OCI-LY3 (cell line): ENCODE results near the gene OR4E1.
"Not testable (repeated sequence)": the region's sequence is repeated elsewhere in the genome, so short reads cannot be mapped to it uniquely, and the experiment has no call there.

Source experiments
- H2AFZ ChIP-seq: fragments of 200-600, 300-600 bp; shearing (Covaris generic); 2 replicates; pipeline ENCODE4 v1.6.0; 2014; ENCODE audit warnings: antibody characterized with exemption, low read depth, low read length
- H3K27ac ChIP-seq: fragments of 200-600, 300-600 bp; sonication (generic); 2 replicates; pipeline ENCODE4 v1.5.1; 2014; ENCODE audit warnings: mild to moderate bottlenecking, low read length, moderate library complexity, mixed read lengths
- H3K27me3 ChIP-seq: fragments of 200-600, 300-600 bp; sonication (generic); 2 replicates; pipeline ENCODE4 v1.6.1; 2014; ENCODE audit warnings: low read depth, low read length, mixed read lengths
- H3K36me3 ChIP-seq: fragments of 200-600, 300-600 bp; sonication (generic); replicated peaks from 2 replicates; pipeline ENCODE3; 2014; ENCODE audit warnings: low read depth, low read length, mixed read lengths
- H3K4me1 ChIP-seq: fragments of 300-600, 200-600 bp; sonication (generic); 2 replicates; pipeline ENCODE4 v1.6.1; 2014; ENCODE audit warnings: low read length, mixed read lengths
- H3K4me2 ChIP-seq: fragments of 200-600, 300-600 bp; sonication (generic); 2 replicates; pipeline ENCODE4 v1.6.1; 2014; ENCODE audit warnings: low read length, mixed read lengths
- H3K4me3 ChIP-seq: fragments of 300-600, 200-600 bp; sonication (generic); 2 replicates; pipeline ENCODE4 v1.5.1; 2014; ENCODE audit warnings: antibody characterized with exemption, mild to moderate bottlenecking, low read length, moderate library complexity
- H3K79me2 ChIP-seq: fragments of 300-600, 200-600 bp; shearing (Covaris generic); 2 replicates; pipeline ENCODE4 v1.6.1; 2014; ENCODE audit warnings: mild to moderate bottlenecking, low read length, mixed read lengths
- H3K9ac ChIP-seq: fragments of 300-600, 200-600 bp; shearing (Covaris generic); 2 replicates; pipeline ENCODE4 v1.6.0; 2014; ENCODE audit warnings: mild to moderate bottlenecking, low read length, moderate library complexity
- H3K9me3 ChIP-seq: fragments of 200-600, 300-600 bp; shearing (Covaris generic); 2 replicates; pipeline ENCODE4 v1.6.1; 2014; ENCODE audit warnings: low read length, mixed read lengths; ENCODE audit not compliant: insufficient read depth
- H4K20me1 ChIP-seq: fragments of 200-600, 300-600 bp; sonication (generic); 2 replicates; pipeline ENCODE4 v1.6.1; 2016; ENCODE audit warnings: low read length, mixed read lengths; ENCODE audit not compliant: insufficient read depth
- EZH2phosphoT487 ChIP-seq: fragments of 200-600 bp; shearing (Covaris generic); IDR thresholded peaks from 2 replicates; pipeline ENCODE4 v1.6.1; 2018; ENCODE audit warnings: antibody characterized with exemption, mixed run types, low read depth
- TF ChIP-seq, protein P1 (sequence below): fragments of 200-600, 300-600 bp; sonication (generic); IDR thresholded peaks from 2 replicates; pipeline ENCODE4 v1.5.1; 2014; ENCODE audit warnings: antibody characterized with exemption, low read length, low read depth

OR4E1 gene

DNA sequence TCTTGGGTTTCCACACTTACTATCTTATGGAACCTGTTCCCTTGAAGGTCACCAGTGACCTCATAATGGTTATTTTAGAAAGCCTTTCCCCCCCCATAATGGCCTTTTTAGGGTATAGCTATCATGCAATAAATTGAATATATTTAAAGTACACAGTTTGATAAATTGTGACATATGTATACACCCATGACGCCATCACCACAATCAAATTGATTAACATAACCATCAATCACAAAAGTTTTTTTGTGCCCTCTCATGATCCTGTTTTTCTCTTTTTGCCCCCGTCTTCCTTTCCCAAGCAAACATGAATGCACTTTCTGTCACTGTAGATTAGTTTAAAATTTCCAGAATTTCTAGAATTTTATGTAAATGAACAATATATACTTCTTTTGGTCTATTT lies 28.7 kb upstream of the OR4E1 start:
- H3K79me2 ChIP-seq, result no peaks in the 10 kb centered on the region
- no peaks in the 10 kb centered on the region for H4K20me1 ChIP-seq
- no peak overlapping the region for H2AFZ ChIP-seq
- peaks cover 17% of the 10 kb centered on the region for H3K4me1 ChIP-seq
- no peak overlapping the region for H3K27ac ChIP-seq
- H3K4me3 ChIP-seq, result no peak overlapping the region
- H3K4me2 ChIP-seq, result no peak overlapping the region
- TF ChIP-seq, protein P1, sequence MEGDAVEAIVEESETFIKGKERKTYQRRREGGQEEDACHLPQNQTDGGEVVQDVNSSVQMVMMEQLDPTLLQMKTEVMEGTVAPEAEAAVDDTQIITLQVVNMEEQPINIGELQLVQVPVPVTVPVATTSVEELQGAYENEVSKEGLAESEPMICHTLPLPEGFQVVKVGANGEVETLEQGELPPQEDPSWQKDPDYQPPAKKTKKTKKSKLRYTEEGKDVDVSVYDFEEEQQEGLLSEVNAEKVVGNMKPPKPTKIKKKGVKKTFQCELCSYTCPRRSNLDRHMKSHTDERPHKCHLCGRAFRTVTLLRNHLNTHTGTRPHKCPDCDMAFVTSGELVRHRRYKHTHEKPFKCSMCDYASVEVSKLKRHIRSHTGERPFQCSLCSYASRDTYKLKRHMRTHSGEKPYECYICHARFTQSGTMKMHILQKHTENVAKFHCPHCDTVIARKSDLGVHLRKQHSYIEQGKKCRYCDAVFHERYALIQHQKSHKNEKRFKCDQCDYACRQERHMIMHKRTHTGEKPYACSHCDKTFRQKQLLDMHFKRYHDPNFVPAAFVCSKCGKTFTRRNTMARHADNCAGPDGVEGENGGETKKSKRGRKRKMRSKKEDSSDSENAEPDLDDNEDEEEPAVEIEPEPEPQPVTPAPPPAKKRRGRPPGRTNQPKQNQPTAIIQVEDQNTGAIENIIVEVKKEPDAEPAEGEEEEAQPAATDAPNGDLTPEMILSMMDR, result no peak
- TF ChIP-seq EZH2phosphoT487, result no peak
- H3K36me3 ChIP-seq, result no peaks in the 10 kb centered on the region
- H3K9ac ChIP-seq, result no peak overlapping the region
- H3K27me3 ChIP-seq, result peaks cover 30% of the 10 kb centered on the region
- H3K9me3 ChIP-seq, result no peaks in the 10 kb centered on the region

DNA sequence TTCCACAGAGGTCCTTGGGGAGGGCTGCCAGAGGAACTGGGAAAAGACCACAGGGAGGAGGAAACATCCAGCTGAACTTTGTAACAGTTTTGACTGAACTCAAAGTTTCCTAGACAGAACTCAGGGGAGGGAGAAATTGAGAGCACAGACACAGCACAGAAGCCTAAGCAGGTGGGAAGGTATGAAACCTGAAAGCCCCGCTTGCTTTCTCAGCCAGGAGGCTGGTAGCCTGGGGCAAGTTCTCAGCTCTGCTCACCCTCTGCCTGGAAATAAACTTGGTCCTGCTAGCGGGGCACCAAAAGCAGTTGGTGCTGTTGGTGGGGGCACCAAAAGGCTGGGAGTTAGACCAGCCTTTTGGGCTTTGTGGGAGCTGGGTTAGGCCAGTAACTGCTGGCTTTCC lies 25.9 kb upstream of the OR4E1 start:
- no peak overlapping the region for H3K9ac ChIP-seq
- H3K36me3 ChIP-seq, result no peaks in the 10 kb centered on the region
- TF ChIP-seq, protein P1, result no peak
- TF ChIP-seq EZH2phosphoT487, result no peak
- H3K4me3 ChIP-seq, result no peak overlapping the region
- H3K4me2 ChIP-seq, result no peak overlapping the region
- no peak overlapping the region for H2AFZ ChIP-seq
- H3K27ac ChIP-seq, result no peak overlapping the region
- no peaks in the 10 kb centered on the region for H3K9me3 ChIP-seq
- no peaks in the 10 kb centered on the region for H3K79me2 ChIP-seq
- H3K4me1 ChIP-seq, result peaks cover 12% of the 10 kb centered on the region
- H4K20me1 ChIP-seq, result no peaks in the 10 kb centered on the region
- peaks cover 13% of the 10 kb centered on the region for H3K27me3 ChIP-seq

DNA sequence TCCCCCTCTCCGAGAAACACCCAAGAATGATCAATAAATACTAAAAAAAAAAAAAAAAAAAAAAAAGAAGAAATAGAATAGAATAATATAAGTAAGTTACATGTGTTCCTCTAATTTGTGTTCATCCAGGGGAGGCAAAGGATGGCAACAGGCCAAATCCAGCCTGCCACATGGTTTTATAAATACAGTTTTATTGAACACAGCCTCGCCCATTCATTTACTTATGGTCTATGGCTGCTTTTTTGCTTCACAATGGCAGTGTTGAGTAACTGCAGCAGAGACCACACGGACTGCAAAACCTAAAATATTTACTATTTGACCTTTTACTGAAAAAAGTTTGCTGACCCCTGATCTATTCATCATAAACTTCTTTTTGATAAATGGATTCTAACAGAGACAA lies 24.9 kb upstream of the OR4E1 start:
- H3K36me3 ChIP-seq, H3K27ac ChIP-seq, H3K4me2 ChIP-seq, H3K79me2 ChIP-seq, H3K9ac ChIP-seq, H3K9me3 ChIP-seq, H3K4me3 ChIP-seq, H3K4me1 ChIP-seq, H2AFZ ChIP-seq, H4K20me1 ChIP-seq, H3K27me3 ChIP-seq: not testable (repeated sequence)

DNA sequence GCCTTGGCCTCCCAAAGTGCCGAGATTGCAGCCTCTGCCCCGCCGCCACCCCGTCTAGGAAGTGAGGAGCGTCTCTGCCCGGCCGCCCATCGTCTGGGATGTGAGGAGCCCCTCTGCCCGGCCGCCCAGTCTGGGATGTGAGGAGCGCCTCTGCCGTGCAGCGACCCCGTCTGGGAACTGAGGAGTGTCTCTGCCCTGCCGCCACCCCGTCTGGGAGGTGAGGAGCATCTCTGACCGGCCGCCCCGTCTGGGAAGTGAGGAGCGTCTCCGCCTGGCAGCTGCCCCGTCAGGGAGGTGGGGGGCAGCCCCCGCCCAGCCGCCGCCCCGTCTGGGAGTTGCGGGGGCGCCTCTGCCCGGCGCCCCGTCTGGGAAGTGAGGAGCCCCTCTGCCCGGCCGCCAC lies 24.0 kb upstream of the OR4E1 start:
- H3K4me3 ChIP-seq, H3K9ac ChIP-seq, H3K79me2 ChIP-seq, H3K4me1 ChIP-seq, H3K4me2 ChIP-seq, H4K20me1 ChIP-seq, H3K27ac ChIP-seq, H2AFZ ChIP-seq, H3K27me3 ChIP-seq, H3K36me3 ChIP-seq, H3K9me3 ChIP-seq: not testable (repeated sequence)

DNA sequence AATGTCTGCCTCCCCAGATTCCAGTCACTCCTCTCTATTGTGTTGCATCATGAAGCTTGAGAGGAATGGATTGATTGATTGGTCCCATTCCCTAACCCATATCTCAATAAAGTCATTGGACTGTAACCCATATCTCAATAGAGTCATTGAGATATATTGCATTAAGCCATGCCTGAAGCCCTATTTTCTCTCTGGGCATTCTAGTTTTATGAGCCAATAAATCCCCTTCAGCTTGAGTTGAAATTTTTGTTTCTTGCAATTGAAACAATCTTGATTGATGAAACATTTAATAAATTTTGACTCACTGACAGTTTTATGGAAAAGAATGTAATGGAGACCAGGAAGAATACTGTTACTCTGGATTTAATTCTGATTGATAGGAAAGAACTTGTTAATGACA lies 20.8 kb upstream of the OR4E1 start:
- Histone ChIP-seq H3K9ac (no peak overlapping the region), H3K4me1 (no peaks in the 10 kb centered on the region), H3K27ac (no peak overlapping the region), H3K27me3 (0 out of 2 replicates have a peak, but pooled peaks cover 4% of the 10 kb centered on the region), H3K9me3 (no peaks in the 10 kb centered on the region), H3K79me2 (no peaks in the 10 kb centered on the region), H3K4me3 (no peak overlapping the region), H3K36me3 (no peaks in the 10 kb centered on the region), H3K4me2 (no peak overlapping the region), H2AFZ (no peak overlapping the region), H4K20me1 (no peaks in the 10 kb centered on the region)
- no peak for TF ChIP-seq EZH2phosphoT487
- TF ChIP-seq, protein P1, result no peak
